HG03064 (cell line): Measurements from ENCODE around the gene UBXN11.
A peak's percentile ranks its signal among the peaks of the same experiment; 100 is the strongest.

Experiments
- ATAC-seq: cut with Tn5 transposase; IDR thresholded peaks from one replicate; pipeline ENCODE4 v1.9.1; 2021; ENCODE audit warnings: low read depth; ENCODE audit not compliant: unreplicated experiment

Gene UBXN11

GRCh38 chr1:26276432-26276838, 30.0 kb downstream of the UBXN11 start:
- no peak for ATAC-seq

DNA sequence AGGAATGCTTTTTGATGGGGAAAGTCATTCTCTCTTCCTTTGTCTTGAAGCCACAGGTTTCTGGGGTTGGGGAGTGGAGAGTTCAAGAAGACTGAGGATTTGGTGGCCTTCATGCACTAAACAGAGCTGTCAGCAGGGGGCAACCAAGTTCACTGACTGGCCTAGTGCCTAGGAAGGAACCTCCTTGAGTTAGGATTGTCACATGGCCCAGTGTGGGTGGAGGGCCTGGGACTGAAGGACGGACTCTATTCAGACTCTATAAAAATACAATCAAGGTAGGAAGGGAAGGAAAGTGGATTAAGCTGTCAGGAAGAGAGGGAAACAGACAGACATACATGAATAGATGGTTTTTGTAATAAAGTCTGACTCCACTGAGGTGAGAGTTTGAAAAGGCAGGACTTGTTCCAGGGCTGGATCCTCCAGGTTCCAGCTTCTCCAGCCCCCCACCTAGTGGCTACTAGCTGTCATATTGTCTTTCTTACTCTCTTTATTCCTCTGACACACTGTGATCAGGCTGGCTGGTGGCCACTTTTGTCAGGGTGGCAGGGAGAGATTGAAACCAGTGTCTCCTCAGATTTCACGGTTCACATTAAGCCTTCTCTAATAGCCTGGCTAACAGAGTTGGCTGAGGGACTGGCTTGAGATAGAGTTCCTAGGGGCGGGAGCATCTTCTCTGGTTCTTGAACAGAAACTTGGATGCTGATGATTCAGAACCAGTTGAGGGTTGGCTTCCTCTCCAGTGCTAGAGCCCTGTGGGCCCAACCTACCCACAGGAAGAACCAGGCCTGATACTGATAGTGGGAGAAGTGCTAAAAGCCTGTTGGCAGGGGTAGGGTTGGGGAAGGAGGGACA, 30.6 kb downstream of the UBXN11 start:
- no peak for ATAC-seq

GRCh38 chr1:26274801-26275425, 31.5 kb downstream of the UBXN11 start:
- ATAC-seq, result no peak

DNA sequence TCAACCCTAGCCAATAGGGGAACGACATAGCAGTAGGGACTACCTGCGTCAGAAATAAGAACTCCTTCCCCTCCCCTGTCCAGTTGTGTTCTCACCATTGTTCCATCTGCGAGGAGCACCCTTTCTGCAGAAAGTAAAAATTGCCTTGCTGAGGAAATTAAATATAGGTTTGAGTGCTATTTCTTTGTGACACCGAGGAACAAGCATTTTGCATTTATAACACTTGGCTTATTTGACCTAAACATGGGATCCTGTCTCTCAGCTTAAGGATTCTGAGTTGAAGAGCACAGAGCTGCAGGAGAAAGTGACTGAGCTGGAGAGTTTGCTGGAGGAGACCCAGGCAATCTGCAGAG, 37.3 kb downstream of the UBXN11 start:
- ATAC-seq, result no peak

GRCh38 chr1:26268290-26269197, 37.9 kb downstream of the UBXN11 start:
- ATAC-seq, result no peak

DNA sequence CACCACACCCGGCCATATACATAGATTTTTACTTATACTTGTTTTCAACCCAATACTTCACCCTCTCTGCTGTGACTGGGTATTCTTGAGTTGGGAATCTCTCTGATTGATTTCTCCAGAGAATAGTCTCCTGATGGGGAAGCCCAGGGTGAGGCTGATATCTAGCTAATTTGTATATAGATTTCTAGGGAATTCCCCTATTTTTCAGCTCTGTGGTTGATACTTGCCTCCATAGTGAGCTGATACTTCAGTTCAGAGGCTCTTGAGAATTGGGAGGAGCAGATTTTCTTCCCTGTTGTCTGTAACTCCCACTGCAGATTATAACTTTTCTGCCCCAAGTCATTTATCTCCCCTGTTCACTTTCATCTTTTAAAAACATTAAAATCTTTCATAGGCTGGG, 41.0 kb downstream of the UBXN11 start:
- ATAC-seq, result no peak

- no peak for ATAC-seq
Observed at GRCh38 chr1:26263212-26263611, 43.2 kb downstream of the UBXN11 start.

DNA sequence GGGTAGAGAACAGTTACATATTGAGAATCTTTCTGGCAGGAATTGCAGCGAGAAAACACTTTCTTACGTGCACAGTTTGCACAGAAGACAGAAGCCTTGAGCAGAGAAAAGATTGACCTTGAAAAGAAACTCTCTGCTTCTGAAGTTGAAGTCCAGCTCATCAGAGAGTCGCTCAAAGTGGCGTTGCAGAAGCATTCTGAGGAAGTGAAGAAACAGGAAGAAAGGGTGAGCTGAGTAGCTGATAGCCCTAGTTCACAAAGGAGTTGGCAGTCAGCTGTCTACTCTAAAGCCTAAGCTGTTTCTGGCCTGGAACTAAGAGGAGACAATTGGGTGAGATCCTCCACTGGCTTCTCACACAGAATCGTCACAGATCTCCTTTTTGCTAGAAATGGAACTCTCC, 46.9 kb downstream of the UBXN11 start:
- ATAC-seq, result no peak

DNA sequence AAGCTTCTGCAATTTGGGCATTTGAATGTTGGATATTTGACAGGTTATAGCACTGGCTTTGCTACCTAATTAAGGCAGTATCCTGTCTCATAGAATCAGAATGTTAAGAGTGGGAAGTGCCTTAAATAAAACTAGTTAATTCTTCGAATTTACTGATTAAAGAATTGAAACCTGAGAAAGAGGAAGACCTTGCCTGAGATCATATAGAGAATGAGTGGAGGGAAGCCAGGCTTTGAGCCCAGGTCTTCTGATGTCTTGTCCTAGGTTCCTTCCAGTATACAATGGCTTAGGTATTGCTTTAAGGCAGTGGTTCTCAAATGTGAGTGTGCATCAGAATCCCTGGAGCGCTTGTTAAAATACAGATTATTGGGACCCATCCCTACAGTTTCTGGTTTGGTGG, 47.4 kb downstream of the UBXN11 start:
- ATAC-seq, result no peak

GRCh38 chr1:26257222-26257621, 49.2 kb downstream of the UBXN11 start:
- ATAC-seq, result no peak

GRCh38 chr1:26254404-26254803, 52.0 kb downstream of the UBXN11 start:
- no peak for ATAC-seq

DNA sequence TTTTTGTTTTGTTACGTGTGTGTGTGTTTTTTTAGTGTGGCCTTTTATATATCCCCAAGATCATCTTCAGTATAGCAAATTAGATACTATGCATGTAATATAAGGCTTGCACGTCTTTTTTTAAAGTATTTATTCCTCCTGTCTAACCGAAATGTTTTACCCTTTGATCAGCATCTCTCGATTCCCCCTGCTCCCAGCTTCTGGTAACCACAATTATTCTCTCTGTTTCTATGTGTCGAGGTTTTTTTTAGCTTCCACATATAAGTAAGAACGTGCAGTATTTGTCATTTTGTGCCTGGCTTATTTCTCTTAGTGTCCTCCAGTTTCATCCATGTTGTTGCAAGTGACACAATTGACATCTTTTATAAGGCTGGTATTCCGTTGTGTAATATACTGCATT, 53.7 kb downstream of the UBXN11 start:
- no peak for ATAC-seq

DNA sequence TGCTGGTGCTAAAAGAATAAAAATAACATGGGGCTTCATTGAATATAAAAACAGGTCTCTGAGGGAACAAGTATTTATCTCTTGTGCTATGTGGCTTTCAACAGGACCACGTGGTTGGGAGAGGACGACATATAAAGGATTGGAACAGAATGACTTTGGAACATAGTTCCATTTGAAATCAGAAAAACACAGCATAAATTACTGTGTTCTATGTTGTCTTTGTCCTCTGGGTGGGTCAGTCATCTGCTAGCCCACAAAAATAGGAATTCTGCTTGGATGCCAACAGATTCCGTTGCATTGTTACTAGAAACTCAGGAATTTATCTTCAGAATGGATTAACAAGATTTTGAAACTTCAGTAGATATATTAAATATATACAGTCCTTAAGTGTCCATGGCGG, 66.5 kb downstream of the UBXN11 start:
- no peak for ATAC-seq

DNA sequence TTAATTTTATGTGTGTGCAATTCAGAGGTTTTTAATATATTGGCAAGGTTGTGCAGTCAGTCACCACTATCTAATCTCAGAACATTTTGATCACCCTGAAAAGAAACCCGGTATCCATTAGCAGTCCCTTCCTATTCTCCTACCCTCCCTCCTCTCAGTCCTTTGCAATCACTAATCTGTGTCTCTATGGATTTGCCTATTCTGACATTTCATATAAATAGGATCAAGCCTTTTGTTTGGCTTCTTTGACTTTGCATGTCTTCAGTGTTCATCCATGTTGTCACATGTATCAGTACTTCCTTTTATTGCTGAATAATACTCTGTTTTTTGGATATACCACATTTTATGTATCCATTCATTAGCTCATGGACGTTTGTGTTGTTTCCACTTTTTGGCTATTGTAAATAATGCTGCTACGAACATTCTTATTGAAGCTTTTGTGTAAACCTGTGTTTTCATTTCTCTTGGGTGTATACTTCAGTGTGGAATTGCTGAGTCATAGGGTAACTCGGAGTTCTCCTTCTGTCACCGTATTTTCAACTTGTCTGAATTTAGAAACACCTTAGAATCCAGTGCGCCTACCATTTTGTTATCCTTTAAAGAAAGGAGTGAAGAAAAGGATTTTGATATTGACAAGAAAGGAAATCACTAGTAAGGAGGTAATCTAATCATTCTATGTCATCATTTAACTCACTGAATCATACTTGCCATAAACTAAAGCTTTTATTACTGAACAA, 69.0 kb downstream of the UBXN11 start:
- ATAC-seq, result no peak

GRCh38 chr1:26234644-26235370, 71.6 kb downstream of the UBXN11 start:
- peak; percentile 13 for ATAC-seq

GRCh38 chr1:26233903-26234643, 72.4 kb downstream of the UBXN11 start, which contains the start of gene CEP85:
CEP85 (plus strand) TSS chr1:26234200; CDS start chr1:26239784, 5,584 bp downstream.
- peak; percentile 85 for ATAC-seq
